ENCODE measurements around the gene KCTD18. TPM values are rescaled to one million over a fixed set of nuclear protein-coding genes. Genes with fewer than 3 reads are reported as not detected.
A peak's percentile ranks its signal among the peaks of the same experiment; 100 is the strongest.

KCTD18 gene
- total and polyA plus RNA-seq, 10 donors: 11.1 to 21.5 (median 15.5) TPM

DNA sequence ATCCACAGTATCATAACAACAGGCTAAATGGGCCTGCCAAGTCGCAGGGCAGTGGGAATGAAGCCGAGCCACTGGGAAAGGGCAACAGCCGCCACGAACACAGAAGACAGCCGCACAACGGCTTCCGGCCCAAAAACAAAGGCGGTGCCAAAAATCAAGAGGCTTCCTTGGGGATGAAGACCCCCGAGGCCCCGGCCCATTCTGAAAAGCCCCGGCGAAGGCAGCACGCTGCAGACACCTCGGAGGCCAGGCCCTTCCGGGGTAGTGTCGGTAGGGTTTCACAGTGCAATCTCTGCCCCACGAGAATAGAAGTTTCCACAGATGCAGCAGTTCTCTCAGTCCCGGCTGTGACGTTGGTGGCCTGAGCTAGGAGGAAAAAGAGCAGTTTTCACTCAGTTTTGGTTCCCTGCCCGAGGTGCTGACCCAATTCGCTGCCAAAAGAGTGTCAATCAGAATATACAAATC, 32.2 kb downstream of the KCTD18 start:
- TF ChIP-seq, protein P1, sequence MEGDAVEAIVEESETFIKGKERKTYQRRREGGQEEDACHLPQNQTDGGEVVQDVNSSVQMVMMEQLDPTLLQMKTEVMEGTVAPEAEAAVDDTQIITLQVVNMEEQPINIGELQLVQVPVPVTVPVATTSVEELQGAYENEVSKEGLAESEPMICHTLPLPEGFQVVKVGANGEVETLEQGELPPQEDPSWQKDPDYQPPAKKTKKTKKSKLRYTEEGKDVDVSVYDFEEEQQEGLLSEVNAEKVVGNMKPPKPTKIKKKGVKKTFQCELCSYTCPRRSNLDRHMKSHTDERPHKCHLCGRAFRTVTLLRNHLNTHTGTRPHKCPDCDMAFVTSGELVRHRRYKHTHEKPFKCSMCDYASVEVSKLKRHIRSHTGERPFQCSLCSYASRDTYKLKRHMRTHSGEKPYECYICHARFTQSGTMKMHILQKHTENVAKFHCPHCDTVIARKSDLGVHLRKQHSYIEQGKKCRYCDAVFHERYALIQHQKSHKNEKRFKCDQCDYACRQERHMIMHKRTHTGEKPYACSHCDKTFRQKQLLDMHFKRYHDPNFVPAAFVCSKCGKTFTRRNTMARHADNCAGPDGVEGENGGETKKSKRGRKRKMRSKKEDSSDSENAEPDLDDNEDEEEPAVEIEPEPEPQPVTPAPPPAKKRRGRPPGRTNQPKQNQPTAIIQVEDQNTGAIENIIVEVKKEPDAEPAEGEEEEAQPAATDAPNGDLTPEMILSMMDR (IDR thresholded peaks at IDR 0.05 in 8 of 11, conservative IDR thresholded peaks at IDR 0.05 in 3 of 11): no peak
- TF ChIP-seq POLR2A (IDR thresholded peaks at IDR 0.05) (no peak), POLR2AphosphoS5 (IDR thresholded peaks at IDR 0.05) (peak in 2 of 3 donors; percentile 24 to 48)
- Histone ChIP-seq H3K36me3 (peaks cover 0 to 64% (median 7%) of the 10 kb centered on the region in 6 donors), H3K4me1 (peaks cover 0 to 12% (median 5%) of the 10 kb centered on the region in 6 donors), H3K9me3 (no peaks in the 10 kb centered on the region), H3K27me3 (replicated peaks in 1 of 7) (no peaks in the 10 kb centered on the region), H3K4me3 (peak overlapping the region in 1 of 8 donors; percentile 19), H3K27ac (peak overlapping the region in 4 of 8 donors; percentile 32 to 51 (median 42))
- intact Hi-C loops (cut with DNase I; ENCODE audit: low total_unique reads): no loop called here
- no peak for DNase-seq
- WGBS, 5 donors: 77 to 95% (median 85%) methylated on average over 21 of the region's 21 CpGs

DNA sequence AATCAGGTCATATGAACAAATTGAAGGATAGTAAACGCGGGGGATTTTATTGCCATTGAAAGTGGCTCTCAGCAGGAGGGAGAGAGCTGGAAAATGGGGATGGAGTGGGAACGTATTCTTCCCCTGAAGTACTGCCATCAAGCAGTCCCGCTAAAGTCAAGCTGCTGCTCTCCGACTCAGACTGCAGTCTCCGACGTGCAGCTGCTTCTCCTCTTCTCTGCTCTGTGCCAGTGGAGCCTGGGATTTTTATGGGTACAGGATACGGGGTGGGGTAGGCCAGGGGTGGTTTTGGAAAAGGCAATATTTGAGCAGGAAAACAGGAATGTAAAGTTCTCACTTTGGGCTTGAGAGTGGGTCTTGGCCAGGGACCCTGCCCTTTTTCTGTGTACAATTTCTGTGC, 33.0 kb downstream of the KCTD18 start:
- no peak for DNase-seq
- 80 to 89% (median 83%) methylated on average over 8 of the region's 8 CpGs for WGBS, 5 donors

DNA sequence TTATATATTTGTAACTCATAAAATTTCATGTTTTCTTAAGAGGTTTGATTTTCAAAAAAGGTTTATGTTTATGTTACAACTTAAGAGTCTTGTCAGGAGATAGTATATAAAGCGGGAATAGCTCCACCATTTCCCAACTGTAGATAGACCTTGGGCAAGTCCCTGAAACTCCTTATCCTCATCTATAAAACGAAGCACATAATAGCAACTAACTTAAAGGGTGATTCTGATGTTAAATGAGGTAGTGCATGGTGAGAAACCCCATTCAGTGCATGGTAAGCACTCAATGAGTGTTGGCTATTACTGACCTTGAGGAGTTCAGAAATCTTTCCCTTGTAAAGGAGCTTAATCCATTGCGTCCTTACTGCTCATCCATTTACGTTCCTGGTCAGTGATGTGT, 34.1 kb downstream of the KCTD18 start:
- H3K36me3 ChIP-seq: peaks cover 0 to 82% (median 10%) of the 10 kb centered on the region in 6 donors

More for the DNA sequence above, 33.0 kb downstream of the KCTD18 start:
- H3K36me3 ChIP-seq: peaks cover 0 to 72% (median 10%) of the 10 kb centered on the region in 6 donors
- peak overlapping the region in 4 of 8 donors; percentile 32 to 51 (median 42) for H3K27ac ChIP-seq
- no peaks in the 10 kb centered on the region for H3K27me3 ChIP-seq (replicated peaks in 1 of 7)
- no peaks in the 10 kb centered on the region for H3K9me3 ChIP-seq
- intact Hi-C loops (cut with DNase I; ENCODE audit: low total_unique reads): no loop called here
- TF ChIP-seq, protein P1 (IDR thresholded peaks at IDR 0.05 in 8 of 11, conservative IDR thresholded peaks at IDR 0.05 in 3 of 11): no peak
- TF ChIP-seq POLR2AphosphoS5 (IDR thresholded peaks at IDR 0.05) (no peak), POLR2A (IDR thresholded peaks at IDR 0.05) (no peak)
- peak overlapping the region in 1 of 8 donors; percentile 13 for H3K4me3 ChIP-seq
- H3K4me1 ChIP-seq: peaks cover 0 to 12% (median 5%) of the 10 kb centered on the region in 6 donors

GRCh38 chr2:200472853-200473464, 36.9 kb downstream of the KCTD18 start:
- H3K27me3 ChIP-seq (replicated peaks in 1 of 7): no peaks in the 10 kb centered on the region
- 92 to 94% (median 93%) methylated on average over 14 of the region's 14 CpGs for WGBS, 5 donors
- peaks cover 0 to 26% (median 15%) of the 10 kb centered on the region in 6 donors for H3K4me1 ChIP-seq
- H3K27ac ChIP-seq: no peak overlapping the region
- TF ChIP-seq, protein P1 (IDR thresholded peaks at IDR 0.05 in 8 of 11, conservative IDR thresholded peaks at IDR 0.05 in 3 of 11): no peak
- TF ChIP-seq POLR2AphosphoS5 (IDR thresholded peaks at IDR 0.05) (no peak), POLR2A (IDR thresholded peaks at IDR 0.05) (no peak)
- peaks cover 0 to 89% (median 10%) of the 10 kb centered on the region in 6 donors for H3K36me3 ChIP-seq
- no peak overlapping the region for H3K4me3 ChIP-seq
- intact Hi-C loops (cut with DNase I; ENCODE audit: low total_unique reads): no loop called here
- H3K9me3 ChIP-seq: no peaks in the 10 kb centered on the region
- no peak for DNase-seq

More for the DNA sequence above, 34.1 kb downstream of the KCTD18 start:
- intact Hi-C loops (cut with DNase I; ENCODE audit: low total_unique reads): no loop called here
- Histone ChIP-seq H3K27ac (no peak overlapping the region), H3K4me1 (peaks cover 0 to 12% (median 8%) of the 10 kb centered on the region in 6 donors), H3K9me3 (no peaks in the 10 kb centered on the region), H3K27me3 (replicated peaks in 1 of 7) (no peaks in the 10 kb centered on the region), H3K4me3 (no peak overlapping the region)
- TF ChIP-seq POLR2A (IDR thresholded peaks at IDR 0.05): no peak
- TF ChIP-seq, protein P1 (IDR thresholded peaks at IDR 0.05 in 8 of 11, conservative IDR thresholded peaks at IDR 0.05 in 3 of 11): no peak
- no peak for TF ChIP-seq POLR2AphosphoS5 (IDR thresholded peaks at IDR 0.05)
- no peak for DNase-seq
- 87 to 97% (median 93%) methylated on average over 4 of the region's 4 CpGs for WGBS, 5 donors
